Muscle layer of duodenum (tissue), 2 donors: ENCODE results near the gene SCGB2B2.

Source experiments
- H3K27ac ChIP-seq: one replicate; pipeline ENCODE4 v1.7.0; 2013; ENCODE audit warnings: mild to moderate bottlenecking, low read length
- H3K27me3 ChIP-seq: one replicate; pipeline ENCODE4 v1.7.0; 2013; ENCODE audit warnings: low read depth, mild to moderate bottlenecking, control low read depth, low read length
- H3K36me3 ChIP-seq, 2 donors: one replicate each; pipeline ENCODE4 v1.7.0; 2013; ENCODE audit warnings: low read length in 2 of 2, control low read depth in 1 of 2, mild to moderate bottlenecking in 1 of 2; ENCODE audit not compliant: insufficient read depth in 2 of 2, control insufficient read depth in 1 of 2
- H3K4me1 ChIP-seq, 2 donors: one replicate each; pipeline ENCODE4 v1.7.0; 2013; ENCODE audit warnings: low read length in 2 of 2, mild to moderate bottlenecking in 2 of 2, control low read depth in 1 of 2, moderate library complexity in 1 of 2; ENCODE audit not compliant: insufficient read depth in 2 of 2, control insufficient read depth in 1 of 2
- H3K4me3 ChIP-seq, 2 donors: one replicate each; pipeline ENCODE4 v1.7.0; 2013; ENCODE audit warnings: low read length in 2 of 2, low read depth in 1 of 2, mild to moderate bottlenecking in 1 of 2
- H3K9me3 ChIP-seq, 2 donors: one replicate each; pipeline ENCODE4 v1.7.0; 2013; ENCODE audit warnings: low read length in 2 of 2, control low read depth in 1 of 2, mild to moderate bottlenecking in 1 of 2; ENCODE audit not compliant: control insufficient read depth in 1 of 2
- donor health status: healthy.

SCGB2B2 gene

GRCh38 chr19:34676697-34677385 lies at the start of gene SCGB2B2:
SCGB2B2 (minus strand) TSS chr19:34677159; CDS start chr19:34594563, 82,596 bp downstream.
- Histone ChIP-seq H3K36me3 (peaks cover 17 to 32% of the 10 kb centered on the region in 2 donors), H3K9me3 (peaks cover 6 to 14% of the 10 kb centered on the region in 2 donors)

GRCh38 chr19:34725400-34725799 lies 48.4 kb upstream of the SCGB2B2 start:
- Histone ChIP-seq H3K4me3 (no peak overlapping the region), H3K4me1 (no peaks in the 10 kb centered on the region), H3K36me3 (no peaks in the 10 kb centered on the region), H3K27ac (no peak overlapping the region), H3K27me3 (no peaks in the 10 kb centered on the region), H3K9me3 (no peaks in the 10 kb centered on the region)

More at GRCh38 chr19:34676697-34677385, at the start of gene SCGB2B2:
- peak within 1 kb of the TSS; percentile 80 for H3K27ac ChIP-seq
- H3K4me3 ChIP-seq: peak within 1 kb of the TSS; percentile 62 to 75
- H3K4me1 ChIP-seq: peaks cover 0 to 24% of the 10 kb centered on the region in 2 donors
- no peaks in the 10 kb centered on the region for H3K27me3 ChIP-seq

GRCh38 chr19:34722353-34722752 lies 45.4 kb upstream of the SCGB2B2 start:
- Histone ChIP-seq H3K27me3 (no peaks in the 10 kb centered on the region), H3K36me3 (no peaks in the 10 kb centered on the region), H3K4me3 (no peak overlapping the region), H3K9me3 (no peaks in the 10 kb centered on the region), H3K27ac (no peak overlapping the region), H3K4me1 (no peaks in the 10 kb centered on the region)

- H3K27me3 ChIP-seq: no peaks in the 10 kb centered on the region
- no peaks in the 10 kb centered on the region for H3K4me1 ChIP-seq
- H3K9me3 ChIP-seq: peaks cover 0 to 4% of the 10 kb centered on the region in 2 donors
- H3K27ac ChIP-seq: no peak overlapping the region
- H3K36me3 ChIP-seq: no peaks in the 10 kb centered on the region
- no peak overlapping the region for H3K4me3 ChIP-seq
These were observed 38.4 kb upstream of the SCGB2B2 start for GRCh38 chr19:34715357-34715756.

- no peak overlapping the region for H3K27ac ChIP-seq
- H3K4me3 ChIP-seq: no peak overlapping the region
- H3K36me3 ChIP-seq: no peaks in the 10 kb centered on the region
- H3K9me3 ChIP-seq: peaks cover 0 to 4% of the 10 kb centered on the region in 2 donors
- H3K4me1 ChIP-seq: no peaks in the 10 kb centered on the region
- no peaks in the 10 kb centered on the region for H3K27me3 ChIP-seq
These were observed 36.3 kb upstream of the SCGB2B2 start for GRCh38 chr19:34713262-34713637.

- Histone ChIP-seq H3K4me1 (no peaks in the 10 kb centered on the region), H3K27me3 (no peaks in the 10 kb centered on the region), H3K4me3 (no peak overlapping the region), H3K27ac (no peak overlapping the region), H3K9me3 (peaks cover 0 to 4% of the 10 kb centered on the region in 2 donors), H3K36me3 (no peaks in the 10 kb centered on the region)
These were observed 35.7 kb upstream of the SCGB2B2 start for GRCh38 chr19:34712395-34713261.

GRCh38 chr19:34711890-34712289 lies 34.9 kb upstream of the SCGB2B2 start:
- no peak overlapping the region for H3K27ac ChIP-seq

GRCh38 chr19:34707661-34708060 lies 30.7 kb upstream of the SCGB2B2 start:
- Histone ChIP-seq H3K36me3 (no peaks in the 10 kb centered on the region), H3K27me3 (no peaks in the 10 kb centered on the region), H3K27ac (no peak overlapping the region), H3K9me3 (peaks cover 0 to 7% of the 10 kb centered on the region in 2 donors), H3K4me1 (no peaks in the 10 kb centered on the region), H3K4me3 (no peak overlapping the region)

More at GRCh38 chr19:34711890-34712289, 34.9 kb upstream of the SCGB2B2 start:
- Histone ChIP-seq H3K4me1 (no peaks in the 10 kb centered on the region), H3K27me3 (no peaks in the 10 kb centered on the region), H3K36me3 (no peaks in the 10 kb centered on the region), H3K9me3 (peaks cover 0 to 8% of the 10 kb centered on the region in 2 donors), H3K4me3 (no peak overlapping the region)

- Histone ChIP-seq H3K36me3 (no peaks in the 10 kb centered on the region), H3K4me3 (no peak overlapping the region), H3K9me3 (peaks cover 0 to 15% of the 10 kb centered on the region in 2 donors), H3K27ac (no peak overlapping the region), H3K27me3 (no peaks in the 10 kb centered on the region), H3K4me1 (no peaks in the 10 kb centered on the region)
These were observed 15.6 kb upstream of the SCGB2B2 start for GRCh38 chr19:34692549-34692948.

- peaks cover 14 to 35% of the 10 kb centered on the region in 2 donors for H3K9me3 ChIP-seq
- H3K4me3 ChIP-seq: no peak overlapping the region
- H3K4me1 ChIP-seq: no peaks in the 10 kb centered on the region
- H3K27me3 ChIP-seq: no peaks in the 10 kb centered on the region
- H3K27ac ChIP-seq: no peak overlapping the region
- peaks cover 0 to 5% of the 10 kb centered on the region in 2 donors for H3K36me3 ChIP-seq
These were observed 13.4 kb upstream of the SCGB2B2 start for GRCh38 chr19:34690372-34690771.

- no peak overlapping the region for H3K27ac ChIP-seq
These were observed 11.6 kb upstream of the SCGB2B2 start for GRCh38 chr19:34688592-34688991.

More at GRCh38 chr19:34688592-34688991, 11.6 kb upstream of the SCGB2B2 start:
- Histone ChIP-seq H3K4me1 (no peaks in the 10 kb centered on the region), H3K9me3 (peaks cover 28 to 49% of the 10 kb centered on the region in 2 donors), H3K36me3 (peaks cover 3 to 19% of the 10 kb centered on the region in 2 donors), H3K27me3 (no peaks in the 10 kb centered on the region), H3K4me3 (no peak overlapping the region)
